IMR-90 (cell line): ENCODE measurements around the gene CDC14A. TPM values are rescaled to one million over a fixed set of nuclear protein-coding genes. Genes with fewer than 3 reads are reported as not detected.

ENCODE experiments used
- ATAC-seq: fragments of 200-7000 bp; cut with Tn5 transposase; 2 replicates; pipeline ENCODE4 v1.9.1; 2020; ENCODE audit warnings: low read depth, mild to moderate bottlenecking, moderate library complexity
- BruUV-seq: library from RNA; stranded (reverse); fragments of 400-500 nt; replicated peaks from 2 replicates; lab custom pipeline; 2021; lab: Mats Ljungman, UMichigan
- CTCF ChIA-PET: fragments of 300-600 bp; formaldehyde crosslinking; extraction: SDS; loops from one replicate; lab custom pipeline; 2021; ENCODE audit warnings: antibody characterized with exemption; lab: Yijun Ruan, JAX
- POLR2A ChIA-PET: fragments of 300-600 bp; sonication (Branson Sonifier 250); formaldehyde crosslinking; loops from one replicate; lab custom pipeline; 2022; ENCODE audit warnings: antibody characterized with exemption; ENCODE audit not compliant: unreplicated experiment; lab: Charles Lee
- DNase-seq: peaks from one replicate; pipeline ENCODE4 v3.0.0; 2013
- H2AFZ ChIP-seq: replicated peaks from 2 replicates; pipeline ENCODE3; 2013; ENCODE audit warnings: low read length, mild to moderate bottlenecking; ENCODE audit not compliant: poor library complexity
- H2AK5ac ChIP-seq: 2 replicates; pipeline ENCODE4 v1.6.1; 2013; ENCODE audit warnings: low read depth, low read length, inconsistent platforms
- H2AK9ac ChIP-seq: replicated peaks from 2 replicates; pipeline ENCODE3; 2013; ENCODE audit warnings: mild to moderate bottlenecking, low read depth, low read length, moderate library complexity; ENCODE audit not compliant: poor library complexity
- H2BK120ac ChIP-seq: 2 replicates; pipeline ENCODE4 v1.6.1; 2013; ENCODE audit warnings: low read depth, low read length, inconsistent platforms
- H2BK15ac ChIP-seq: 3 replicates; pipeline ENCODE4 v1.6.1; 2013; ENCODE audit warnings: low read depth, low read length, inconsistent platforms
- H2BK20ac ChIP-seq: 2 replicates; pipeline ENCODE4 v1.6.1; 2013; ENCODE audit warnings: low read depth, mild to moderate bottlenecking, inconsistent platforms, low read length, moderate library complexity
- H2BK5ac ChIP-seq: 2 replicates; pipeline ENCODE4 v1.6.1; 2013; ENCODE audit warnings: mild to moderate bottlenecking, low read depth, low read length, inconsistent platforms; ENCODE audit not compliant: poor library complexity, severe bottlenecking
- H3K14ac ChIP-seq: replicated peaks from 2 replicates; pipeline ENCODE4 v1.6.1; 2013; ENCODE audit warnings: low read depth, low read length, inconsistent platforms
- H3K18ac ChIP-seq: 2 replicates; pipeline ENCODE4 v1.6.1; 2013; ENCODE audit warnings: low read depth, low read length, control low read depth
- H3K23ac ChIP-seq: 2 replicates; pipeline ENCODE4 v1.6.1; 2013; ENCODE audit warnings: low read depth, low read length, inconsistent platforms
- H3K27ac ChIP-seq: 2 replicates; pipeline ENCODE4 v1.5.1; 2013; ENCODE audit warnings: mild to moderate bottlenecking, control low read depth, low read length; ENCODE audit not compliant: insufficient read depth
- H3K27me3 ChIP-seq: 2 replicates; pipeline ENCODE4 v1.6.1; 2013; ENCODE audit warnings: low read length; ENCODE audit not compliant: control insufficient read depth, insufficient read depth
- H3K36me3 ChIP-seq: 2 replicates; pipeline ENCODE4 v1.6.1; 2013; ENCODE audit warnings: low read length, mixed read lengths; ENCODE audit not compliant: control insufficient read depth, insufficient read depth
- H3K4ac ChIP-seq: 2 replicates; pipeline ENCODE4 v1.6.1; 2013; ENCODE audit warnings: low read depth, low read length, inconsistent platforms
- H3K4me1 ChIP-seq: 2 replicates; pipeline ENCODE4 v1.6.1; 2013; ENCODE audit warnings: low read length, mixed read lengths; ENCODE audit not compliant: control insufficient read depth, insufficient read depth
- H3K4me2 ChIP-seq: 2 replicates; pipeline ENCODE4 v1.6.1; 2013; ENCODE audit warnings: low read depth, mild to moderate bottlenecking, control low read depth, low read length, moderate library complexity
- H3K4me3 ChIP-seq: 2 replicates; pipeline ENCODE4 v1.5.1; 2013; ENCODE audit warnings: low read depth, mild to moderate bottlenecking, control low read depth, low read length, moderate library complexity; ENCODE audit not compliant: insufficient read depth
- H3K56ac ChIP-seq: 2 replicates; pipeline ENCODE4 v1.6.1; 2013; ENCODE audit warnings: low read length, inconsistent platforms; ENCODE audit not compliant: insufficient read depth; ENCODE audit errors: extremely low read depth
- H3K79me1 ChIP-seq, 2 experiments: 2 replicates each; pipeline ENCODE4 v1.6.1; 2013; ENCODE audit warnings: low read length in 2 of 2, inconsistent platforms in 1 of 2, low read depth in 1 of 2
- H3K9ac ChIP-seq: 2 replicates; pipeline ENCODE4 v1.6.1; 2013; ENCODE audit warnings: low read depth, low read length, control low read depth
- H3K9me1 ChIP-seq: 2 replicates; pipeline ENCODE4 v1.6.1; 2013; ENCODE audit warnings: low read length, inconsistent platforms; ENCODE audit not compliant: insufficient read depth
- H3K9me3 ChIP-seq: 2 replicates; pipeline ENCODE4 v1.6.1; 2013; ENCODE audit warnings: low read length; ENCODE audit not compliant: control insufficient read depth, insufficient read depth
- H4K20me1 ChIP-seq: 2 replicates; pipeline ENCODE4 v1.6.1; 2013; ENCODE audit warnings: low read length, inconsistent platforms; ENCODE audit not compliant: insufficient read depth
- H4K5ac ChIP-seq: 2 replicates; pipeline ENCODE4 v1.6.1; 2013; ENCODE audit warnings: mild to moderate bottlenecking, low read depth, low read length, control low read depth
- H4K8ac ChIP-seq, 2 experiments: 2 replicates each; pipeline ENCODE4 v1.6.1; 2013; ENCODE audit warnings: low read depth in 2 of 2, low read length in 2 of 2, control low read depth in 1 of 2, inconsistent platforms in 1 of 2
- H4K91ac ChIP-seq: 2 replicates; pipeline ENCODE4 v1.6.1; 2013; ENCODE audit warnings: low read depth, low read length, inconsistent platforms; ENCODE audit not compliant: insufficient read depth
- BHLHE40 ChIP-seq: fragments of 150-350 bp; IDR thresholded peaks from 2 replicates; pipeline ENCODE4 v1.6.1; 2016; ENCODE audit warnings: mild to moderate bottlenecking, low read depth, low read length
- CHD1 ChIP-seq: IDR thresholded peaks from 2 replicates; pipeline ENCODE4 v1.6.1; 2012; ENCODE audit warnings: low read depth, low read length, improper control_type of control experiment
- ELK1 ChIP-seq: fragments of 150-350 bp; IDR thresholded peaks from 2 replicates; pipeline ENCODE4 v1.6.1; 2016; ENCODE audit warnings: low read depth, mild to moderate bottlenecking, low read length, moderate library complexity, borderline replicate concordance
- FOS ChIP-seq: fragments of 150-350 bp; IDR thresholded peaks from 2 replicates; pipeline ENCODE4 v1.6.1; 2016; ENCODE audit warnings: low read depth, low read length
- MAFK ChIP-seq: IDR thresholded peaks from 2 replicates; pipeline ENCODE4 v1.6.1; 2012; ENCODE audit warnings: low read depth, low read length, improper control_type of control experiment
- NFE2L2 ChIP-seq: fragments of 150-350 bp; IDR thresholded peaks from 2 replicates; pipeline ENCODE4 v1.6.1; 2016; ENCODE audit warnings: low read depth, mild to moderate bottlenecking, low read length
- POLR2A ChIP-seq: IDR thresholded peaks from 2 replicates; pipeline ENCODE4 v1.6.1; 2012; ENCODE audit warnings: mild to moderate bottlenecking, low read depth, low read length
- RAD21 ChIP-seq: IDR thresholded peaks from 2 replicates; pipeline ENCODE4 v1.6.1; 2012; ENCODE audit warnings: low read length, improper control_type of control experiment
- RCOR1 ChIP-seq: IDR thresholded peaks from 2 replicates; pipeline ENCODE4 v1.6.1; 2012; ENCODE audit warnings: mild to moderate bottlenecking, low read length, improper control_type of control experiment; ENCODE audit not compliant: insufficient replicate concordance
- RFX5 ChIP-seq: IDR thresholded peaks from 2 replicates; pipeline ENCODE4 v1.8.0; 2012; ENCODE audit warnings: low read depth, mild to moderate bottlenecking, low read length, moderate library complexity
- SMC3 ChIP-seq: fragments of 150-350 bp; IDR thresholded peaks from 2 replicates; pipeline ENCODE4 v1.6.1; 2016; ENCODE audit warnings: low read depth, mild to moderate bottlenecking, antibody characterized with exemption, low read length, moderate library complexity
- WGBS, 2 experiments: methylation state at CpG; one replicate each; pipeline versions ENCODE4 v1.1.5 to v1.1.7; 2013; ENCODE audit warnings: missing lambda C conversion rate in 2 of 2; ENCODE audit not compliant: insufficient read length in 1 of 2; ENCODE audit errors: extremely low coverage in 2 of 2; 5-methylcytosine and 5-hydroxymethylcytosine counted together
- dilution Hi-C: fragments of 300-500 bp; cut with HindIII; formaldehyde crosslinking; loops from one replicate; pipeline ENCODE4 v1.14.3; 2018; ENCODE audit warnings: low sequenced_read_pairs; ENCODE audit not compliant: unreplicated experiment
- in situ Hi-C: fragments of 300-500 bp; cut with MboI; formaldehyde crosslinking; loops from 3 replicates; pipeline ENCODE4 v1.14.3; 2019; ENCODE audit warnings: low sequenced_read_pairs, inconsistent platforms, mixed read lengths
- intact Hi-C: fragments of 100-400 bp; cut with micrococcal nuclease; formaldehyde crosslinking; loops from 2 replicates; pipeline ENCODE4 v1.10.0; 2022
- polyA plus RNA-seq, 3 experiments: library from polyadenylated mRNA; depleted of rRNA; stranded (reverse); fragments of >200 nt; gene quantifications; 2 replicates each; pipeline ENCODE4 v1.2.3, GENCODE V29; 2012; ENCODE audit warnings: low replicate concordance in 1 of 3
- total RNA-seq: library from RNA; depleted of rRNA; stranded (reverse); fragments of >200 nt; gene quantifications from 2 replicates; pipeline ENCODE4 v1.2.3, GENCODE V29; 2012
- TF ChIP-seq, protein P1 (sequence below): fragments of 150-350 bp; IDR thresholded peaks from 2 replicates; pipeline ENCODE4 v1.6.1; 2017; ENCODE audit warnings: mild to moderate bottlenecking, antibody characterized with exemption, low read length, low read depth
- TF ChIP-seq, protein P2 (sequence below): conservative IDR thresholded peaks from 2 replicates; pipeline ENCODE4 v1.5.1; 2012; ENCODE audit warnings: mild to moderate bottlenecking, low read depth, low read length, improper control_type of control experiment

CDC14A gene
- total and polyA plus RNA-seq, 2 of the 4 experiments (the other 2 are of a cell fraction): 1.7 to 3.0 TPM

DNA sequence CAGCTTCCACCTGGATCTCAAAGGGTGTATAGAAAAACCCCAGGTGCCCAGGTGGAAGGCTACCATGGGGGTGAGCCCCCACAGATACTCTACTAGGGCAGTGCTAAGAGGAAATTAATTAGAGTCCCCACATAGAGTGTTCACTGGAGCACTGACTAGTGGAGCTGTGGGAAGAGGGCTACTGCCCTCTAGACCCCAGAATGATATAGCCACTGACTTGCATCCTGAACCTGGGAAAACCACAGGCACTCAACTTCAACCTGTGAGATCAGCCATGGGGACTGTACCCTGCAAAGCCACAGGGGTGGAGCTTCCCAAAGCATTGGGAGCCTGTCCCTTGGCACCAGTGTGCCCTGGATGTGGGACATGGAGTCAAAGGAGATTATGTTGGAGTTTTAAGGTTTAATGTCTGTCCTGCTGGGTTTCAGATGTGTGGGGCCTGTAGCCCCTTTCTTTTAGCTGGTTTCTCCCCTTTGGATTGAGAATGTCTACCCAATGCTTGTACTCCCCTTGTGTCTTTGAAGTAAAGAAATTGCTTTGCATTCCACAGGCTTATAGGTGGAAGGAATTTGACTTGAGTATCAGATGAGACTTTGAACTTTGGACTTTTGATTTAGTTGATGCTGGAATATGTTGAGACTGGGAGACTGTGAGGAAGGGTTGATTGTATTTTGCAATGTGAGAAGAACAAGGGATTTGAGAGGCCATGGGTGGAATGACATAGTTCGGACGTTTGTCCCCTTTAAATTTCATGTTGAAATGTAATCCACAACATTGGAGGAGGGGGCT is 31.8 kb upstream of the CDC14A start:
- H3K9me1 ChIP-seq: no peaks in the 10 kb centered on the region
- H3K23ac ChIP-seq: no peak overlapping the region
- H4K5ac ChIP-seq: no peak overlapping the region
- no peaks in the 10 kb centered on the region for H4K20me1 ChIP-seq
- TF ChIP-seq, protein P1, sequence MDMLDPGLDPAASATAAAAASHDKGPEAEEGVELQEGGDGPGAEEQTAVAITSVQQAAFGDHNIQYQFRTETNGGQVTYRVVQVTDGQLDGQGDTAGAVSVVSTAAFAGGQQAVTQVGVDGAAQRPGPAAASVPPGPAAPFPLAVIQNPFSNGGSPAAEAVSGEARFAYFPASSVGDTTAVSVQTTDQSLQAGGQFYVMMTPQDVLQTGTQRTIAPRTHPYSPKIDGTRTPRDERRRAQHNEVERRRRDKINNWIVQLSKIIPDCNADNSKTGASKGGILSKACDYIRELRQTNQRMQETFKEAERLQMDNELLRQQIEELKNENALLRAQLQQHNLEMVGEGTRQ: no peak
- TF ChIP-seq RCOR1: no peak
- no peak for TF ChIP-seq FOS
- TF ChIP-seq BHLHE40: no peak
- no peak for TF ChIP-seq RAD21
- TF ChIP-seq MAFK: no peak
- no peak for TF ChIP-seq POLR2A
- no peak for TF ChIP-seq NFE2L2
- TF ChIP-seq RFX5: no peak
- no peak for TF ChIP-seq CHD1
- TF ChIP-seq, protein P2, sequence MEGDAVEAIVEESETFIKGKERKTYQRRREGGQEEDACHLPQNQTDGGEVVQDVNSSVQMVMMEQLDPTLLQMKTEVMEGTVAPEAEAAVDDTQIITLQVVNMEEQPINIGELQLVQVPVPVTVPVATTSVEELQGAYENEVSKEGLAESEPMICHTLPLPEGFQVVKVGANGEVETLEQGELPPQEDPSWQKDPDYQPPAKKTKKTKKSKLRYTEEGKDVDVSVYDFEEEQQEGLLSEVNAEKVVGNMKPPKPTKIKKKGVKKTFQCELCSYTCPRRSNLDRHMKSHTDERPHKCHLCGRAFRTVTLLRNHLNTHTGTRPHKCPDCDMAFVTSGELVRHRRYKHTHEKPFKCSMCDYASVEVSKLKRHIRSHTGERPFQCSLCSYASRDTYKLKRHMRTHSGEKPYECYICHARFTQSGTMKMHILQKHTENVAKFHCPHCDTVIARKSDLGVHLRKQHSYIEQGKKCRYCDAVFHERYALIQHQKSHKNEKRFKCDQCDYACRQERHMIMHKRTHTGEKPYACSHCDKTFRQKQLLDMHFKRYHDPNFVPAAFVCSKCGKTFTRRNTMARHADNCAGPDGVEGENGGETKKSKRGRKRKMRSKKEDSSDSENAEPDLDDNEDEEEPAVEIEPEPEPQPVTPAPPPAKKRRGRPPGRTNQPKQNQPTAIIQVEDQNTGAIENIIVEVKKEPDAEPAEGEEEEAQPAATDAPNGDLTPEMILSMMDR: no peak
- no peak for TF ChIP-seq SMC3
- TF ChIP-seq ELK1: no peak
- in situ Hi-C loops: no loop called here
- ChIA-PET CTCF (no interaction called here), POLR2A (no interaction called here)
- H3K56ac ChIP-seq: no peak overlapping the region
- H3K79me1 ChIP-seq: no peaks in the 10 kb centered on the region
- H3K27ac ChIP-seq: no peak overlapping the region
- ATAC-seq (no peak), DNase-seq (no peak)
- no peak overlapping the region for H2BK15ac ChIP-seq
- H3K18ac ChIP-seq: no peak overlapping the region
- no CpG with 5 or more reads among the region's 2 CpGs for WGBS, 2 experiments
- H4K8ac ChIP-seq: no peak overlapping the region
- H2AFZ ChIP-seq: no peak overlapping the region
- dilution Hi-C loops: no loop called here
- H3K9ac ChIP-seq: no peak overlapping the region
- no peak overlapping the region for H2AK9ac ChIP-seq
- H4K91ac ChIP-seq: no peak overlapping the region
- no peak overlapping the region for H3K14ac ChIP-seq
- H2AK5ac ChIP-seq: no peak overlapping the region
- BruUV-seq: no TSS peak
- H3K27me3 ChIP-seq: peaks cover 2% of the 10 kb centered on the region; the same call in 1 of the 2 replicates
- no peak overlapping the region for H3K4me2 ChIP-seq
- no peak overlapping the region for H3K4ac ChIP-seq
- no peak overlapping the region for H2BK20ac ChIP-seq
- intact Hi-C loops: no loop called here
- H3K4me3 ChIP-seq: no peak overlapping the region
- H3K9me3 ChIP-seq: peaks cover 11% of the 10 kb centered on the region
- no peak overlapping the region for H2BK120ac ChIP-seq
- no peak overlapping the region for H2BK5ac ChIP-seq
- no peaks in the 10 kb centered on the region; the same call in 1 of the 2 replicates for H3K4me1 ChIP-seq
- H3K36me3 ChIP-seq: no peaks in the 10 kb centered on the region
